Subcutaneous adipose tissue (tissue), 4 donors: ENCODE measurements around the gene NEK1. TPM values are rescaled to one million over a fixed set of nuclear protein-coding genes. Genes with fewer than 3 reads are reported as not detected.

Experiments
- total RNA-seq, 4 donors: library from RNA; depleted of rRNA; stranded (reverse); fragments of >200 nt; gene quantifications; one replicate each; pipeline ENCODE4 v1.1.0, GENCODE V29; 2016
- TF ChIP-seq, protein P1 (sequence below): fragments of 450-650 bp; IDR thresholded peaks from one replicate; pipeline ENCODE4 v1.5.1; 2016; ENCODE audit warnings: low read depth, mild to moderate bottlenecking, control low read depth, antibody characterized with exemption, moderate library complexity

Gene NEK1
- total RNA-seq, 4 donors from 2014 or later, result 10.7 to 15.9 (median 14.0) TPM

DNA sequence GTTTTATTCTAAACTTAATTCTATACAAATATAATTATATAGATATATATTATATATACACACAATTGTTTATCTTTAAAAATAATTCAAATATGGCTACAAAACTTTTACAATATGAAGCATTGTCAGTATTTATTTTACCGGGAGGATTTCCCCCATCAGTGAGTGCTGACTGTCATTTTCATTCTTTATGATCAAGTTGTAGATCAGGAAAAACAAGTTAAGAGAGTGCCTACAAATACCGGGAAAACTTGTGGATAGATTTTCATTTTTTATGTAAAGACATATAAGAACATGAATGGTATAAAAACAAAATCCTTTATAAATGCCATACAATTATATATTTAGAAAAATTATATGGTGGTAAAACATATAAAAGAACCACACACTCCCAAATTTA, 45.8 kb upstream of the NEK1 start:
- TF ChIP-seq, protein P1, sequence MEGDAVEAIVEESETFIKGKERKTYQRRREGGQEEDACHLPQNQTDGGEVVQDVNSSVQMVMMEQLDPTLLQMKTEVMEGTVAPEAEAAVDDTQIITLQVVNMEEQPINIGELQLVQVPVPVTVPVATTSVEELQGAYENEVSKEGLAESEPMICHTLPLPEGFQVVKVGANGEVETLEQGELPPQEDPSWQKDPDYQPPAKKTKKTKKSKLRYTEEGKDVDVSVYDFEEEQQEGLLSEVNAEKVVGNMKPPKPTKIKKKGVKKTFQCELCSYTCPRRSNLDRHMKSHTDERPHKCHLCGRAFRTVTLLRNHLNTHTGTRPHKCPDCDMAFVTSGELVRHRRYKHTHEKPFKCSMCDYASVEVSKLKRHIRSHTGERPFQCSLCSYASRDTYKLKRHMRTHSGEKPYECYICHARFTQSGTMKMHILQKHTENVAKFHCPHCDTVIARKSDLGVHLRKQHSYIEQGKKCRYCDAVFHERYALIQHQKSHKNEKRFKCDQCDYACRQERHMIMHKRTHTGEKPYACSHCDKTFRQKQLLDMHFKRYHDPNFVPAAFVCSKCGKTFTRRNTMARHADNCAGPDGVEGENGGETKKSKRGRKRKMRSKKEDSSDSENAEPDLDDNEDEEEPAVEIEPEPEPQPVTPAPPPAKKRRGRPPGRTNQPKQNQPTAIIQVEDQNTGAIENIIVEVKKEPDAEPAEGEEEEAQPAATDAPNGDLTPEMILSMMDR, result no peak

DNA sequence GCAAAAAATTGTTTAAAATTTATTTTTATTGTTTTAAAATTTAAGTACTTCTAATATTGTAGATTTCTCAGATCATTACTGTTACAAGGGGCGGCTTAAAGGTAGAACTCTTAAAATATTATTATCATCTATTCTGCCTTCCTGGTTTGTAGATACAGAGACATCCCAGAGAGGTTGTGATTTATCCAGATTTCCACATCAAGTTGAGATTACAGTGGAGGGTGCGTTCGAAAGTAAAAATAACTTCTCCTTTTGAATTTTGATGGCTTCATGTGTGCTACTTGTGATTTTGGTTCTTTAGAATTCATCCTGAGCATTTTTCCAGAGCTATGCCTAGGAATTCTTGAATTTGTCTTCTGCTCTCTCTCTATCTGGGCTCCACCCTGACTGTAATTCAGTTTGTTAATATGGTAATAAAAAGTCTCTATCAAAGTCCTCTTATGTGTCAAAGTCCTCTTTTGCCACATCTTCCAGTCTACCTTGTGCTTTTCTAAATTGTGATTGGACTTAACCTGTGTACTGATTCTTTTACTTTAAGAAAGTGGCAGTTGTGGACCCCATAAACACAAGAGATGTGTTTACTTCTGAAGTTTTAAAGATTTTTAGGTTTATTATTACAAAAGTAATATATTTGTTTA, 45.2 kb upstream of the NEK1 start:
- TF ChIP-seq, protein P1, result no peak

DNA sequence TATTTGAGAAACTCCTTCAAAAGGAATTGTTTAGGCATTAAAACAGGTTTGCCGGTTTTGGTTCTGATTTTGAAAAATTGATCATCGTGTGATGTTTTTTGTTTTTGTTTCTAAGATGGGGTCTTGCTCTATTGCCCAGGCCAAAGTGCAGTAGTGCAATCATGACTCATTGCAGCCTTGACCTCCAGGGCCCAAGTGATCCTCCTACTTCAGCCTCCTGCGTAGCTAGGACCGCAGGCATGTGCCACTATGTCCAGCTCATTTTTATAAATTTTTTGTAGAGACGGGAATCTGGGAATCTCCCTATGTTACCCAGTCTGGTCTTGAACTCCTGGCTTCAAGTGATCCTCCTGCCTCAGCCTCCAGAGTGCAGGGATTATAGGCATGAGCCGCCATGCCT, 43.0 kb upstream of the NEK1 start:
- TF ChIP-seq, protein P1, result no peak

DNA sequence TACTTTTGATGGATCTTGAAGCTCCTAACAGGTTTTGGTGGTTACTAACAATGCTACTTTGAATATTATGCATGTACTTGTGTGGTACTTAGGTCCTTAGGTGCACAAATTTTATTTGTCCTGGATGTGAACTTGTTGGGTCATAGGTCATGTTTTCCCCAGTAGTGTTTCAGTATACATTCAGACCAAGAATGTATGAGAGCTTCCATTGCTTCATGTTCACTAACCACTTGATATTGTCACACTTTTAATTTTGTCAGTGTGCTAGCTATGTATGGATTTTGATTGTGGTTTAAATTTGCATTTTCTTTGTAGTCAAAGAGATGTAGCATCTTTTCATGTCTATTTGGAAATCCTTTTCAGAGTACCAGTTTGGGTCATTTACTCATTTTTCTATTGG, 40.2 kb upstream of the NEK1 start:
- TF ChIP-seq, protein P1, result no peak

DNA sequence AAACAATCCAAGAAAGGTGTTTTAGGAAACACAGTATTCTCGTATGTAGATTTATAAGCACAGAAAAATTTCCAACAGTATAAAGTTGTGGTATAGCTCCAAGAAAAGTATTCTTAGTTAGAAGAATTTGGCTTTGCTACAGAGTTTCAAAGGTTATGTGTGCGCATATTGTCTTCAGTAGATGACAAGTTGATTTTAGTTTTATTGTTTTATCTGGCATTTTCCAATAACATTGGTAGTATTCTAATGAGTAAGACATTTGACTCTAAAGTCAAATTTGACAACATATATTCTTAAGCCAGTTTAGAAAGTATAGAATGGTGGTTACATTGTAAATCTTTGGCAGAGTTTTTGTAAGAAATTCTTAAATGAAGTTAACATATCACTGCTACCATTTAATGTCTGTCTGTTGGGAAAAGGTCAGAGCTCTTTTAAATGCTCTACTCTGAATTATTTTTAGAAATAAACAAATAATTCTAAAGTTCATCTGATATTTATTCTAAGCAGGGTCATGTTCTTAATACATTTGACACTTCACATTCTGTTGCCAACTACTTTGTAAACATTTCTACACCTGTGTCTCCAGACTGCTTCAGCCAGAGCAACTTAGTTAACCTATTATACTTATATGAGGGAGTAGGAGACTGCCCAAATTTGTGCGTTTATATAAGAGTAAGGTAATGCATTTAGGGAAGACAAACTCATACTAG, 38.0 kb upstream of the NEK1 start:
- TF ChIP-seq, protein P1, result no peak

DNA sequence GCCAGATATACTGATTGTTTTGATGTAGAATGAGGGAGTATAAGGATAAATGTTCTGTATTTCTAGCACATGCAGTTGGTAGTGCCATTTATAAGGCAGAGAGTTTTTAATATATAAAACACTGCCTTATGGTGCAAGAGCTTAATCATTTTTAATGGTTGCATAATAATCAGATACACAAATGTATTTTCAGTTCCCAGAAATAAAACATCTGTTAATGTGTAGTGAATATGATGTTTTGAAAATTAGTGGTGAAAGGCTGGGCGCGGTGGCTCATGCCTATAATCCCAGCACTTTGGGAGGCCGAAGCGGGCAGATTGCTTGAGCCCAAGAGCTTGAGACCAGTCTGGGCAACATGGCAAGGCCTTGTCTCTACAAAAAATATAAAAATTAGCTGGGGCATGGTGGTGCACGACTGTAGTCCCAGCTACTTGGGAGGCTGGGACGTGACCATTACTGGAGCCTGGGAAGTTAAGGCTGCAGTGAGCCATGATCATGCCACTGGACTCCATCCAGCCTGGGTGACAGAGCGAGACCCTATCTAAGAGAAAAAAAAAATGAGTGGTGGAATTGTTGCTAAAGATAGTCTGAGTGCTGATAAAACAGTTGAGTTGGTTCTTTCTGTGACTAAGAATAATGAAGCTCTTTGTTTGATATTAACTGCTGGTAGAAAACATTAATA, 37.3 kb upstream of the NEK1 start:
- TF ChIP-seq, protein P1, result no peak

DNA sequence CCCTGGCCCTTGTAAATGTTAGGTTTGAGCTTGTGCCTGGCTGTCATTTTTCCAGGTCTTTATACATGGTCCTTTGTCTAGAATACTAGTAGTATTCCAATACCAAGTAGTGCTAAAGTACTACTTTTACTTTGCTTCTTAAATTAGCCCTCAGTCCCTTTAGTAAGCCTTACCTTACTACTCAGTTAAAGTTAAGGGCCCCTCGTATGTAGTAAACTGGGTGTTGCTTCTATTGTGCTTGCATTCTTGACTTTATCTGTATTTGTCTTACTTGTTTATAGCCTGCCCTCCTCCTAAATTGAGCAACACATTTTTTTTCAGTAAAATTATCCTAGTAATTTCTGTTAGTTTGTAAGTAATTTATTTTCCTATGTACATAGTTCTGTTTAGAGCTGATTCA, 33.2 kb upstream of the NEK1 start:
- TF ChIP-seq, protein P1, result no peak
